ENCODE data around the gene TRMT61B. TPM values are rescaled to one million over a fixed set of nuclear protein-coding genes. Genes with fewer than 3 reads are reported as not detected.

Gene TRMT61B
- total RNA-seq, 1 donor = 14.5 TPM

- H3K4me3 ChIP-seq (ENCODE audit: low read depth, low read length) = no peak overlapping the region
- no peak for DNase-seq (ENCODE audit: low read depth)
- TF ChIP-seq CTCF (IDR thresholded peaks at IDR 0.05; ENCODE audit: insufficient read depth, low read length) = no peak
These were observed 35.4 kb upstream of the TRMT61B start for GRCh38 chr2:28905533-28905932.

GRCh38 chr2:28904802-28905457 lies 34.8 kb upstream of the TRMT61B start:
- H3K4me3 ChIP-seq (ENCODE audit: low read depth, low read length) = no peak overlapping the region
- DNase-seq (ENCODE audit: low read depth) = no peak
- TF ChIP-seq CTCF (IDR thresholded peaks at IDR 0.05; ENCODE audit: insufficient read depth, low read length) = no peak

DNA sequence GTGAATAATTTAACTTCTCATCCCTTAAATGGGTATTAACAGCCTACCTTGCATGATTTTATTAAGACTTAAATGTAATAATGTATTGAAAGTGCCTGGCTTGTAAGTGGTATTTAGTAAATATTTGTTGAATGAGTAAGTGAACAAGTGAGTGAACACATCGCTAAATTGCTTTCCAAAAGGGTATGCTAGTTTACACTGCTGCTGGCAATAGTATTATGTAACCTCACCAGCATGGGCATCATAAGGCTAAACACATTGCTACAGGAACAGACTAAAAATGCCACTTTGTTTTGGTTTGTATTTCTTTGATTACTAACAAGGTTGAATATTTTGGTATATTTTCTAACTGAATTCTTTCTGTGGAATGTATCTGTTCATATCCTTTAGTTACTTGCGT lies 34.2 kb upstream of the TRMT61B start:
- TF ChIP-seq CTCF (IDR thresholded peaks at IDR 0.05; ENCODE audit: insufficient read depth, low read length) = no peak
- no peak overlapping the region for H3K4me3 ChIP-seq (ENCODE audit: low read depth, low read length)
- peak; percentile 34 for DNase-seq (ENCODE audit: low read depth)

DNA sequence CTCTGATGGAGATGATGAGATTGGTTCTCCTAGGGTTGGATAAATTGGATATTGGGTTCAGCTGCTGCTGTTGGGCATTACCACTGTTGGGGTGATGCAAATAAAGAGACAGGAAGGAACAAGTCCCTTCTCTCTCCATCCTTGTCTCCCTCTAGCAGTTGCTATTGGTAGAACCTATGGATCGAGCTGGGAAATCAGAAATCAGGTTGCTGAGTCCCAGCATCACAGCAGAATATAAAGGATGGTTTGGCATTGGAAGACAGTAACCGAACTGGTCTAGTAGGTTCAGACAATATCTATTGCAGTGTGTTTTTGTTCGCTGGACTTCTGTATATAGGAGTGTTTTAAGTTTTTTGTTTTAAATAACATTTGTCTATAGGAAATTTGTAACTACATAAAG lies 32.5 kb upstream of the TRMT61B start:
- H3K4me3 ChIP-seq (ENCODE audit: low read depth, low read length) = no peak overlapping the region
- TF ChIP-seq CTCF (IDR thresholded peaks at IDR 0.05; ENCODE audit: insufficient read depth, low read length) = no peak
- no peak for DNase-seq (ENCODE audit: low read depth)

- no peak for TF ChIP-seq CTCF (IDR thresholded peaks at IDR 0.05; ENCODE audit: insufficient read depth, low read length)
- H3K4me3 ChIP-seq (ENCODE audit: low read depth, low read length) = no peak overlapping the region
- no peak for DNase-seq (ENCODE audit: low read depth)
These were observed 31.7 kb upstream of the TRMT61B start for GRCh38 chr2:28901841-28902240.

- TF ChIP-seq CTCF (IDR thresholded peaks at IDR 0.05; ENCODE audit: insufficient read depth, low read length) = no peak
- no peak overlapping the region for H3K4me3 ChIP-seq (ENCODE audit: low read depth, low read length)
- DNase-seq (ENCODE audit: low read depth) = no peak
These were observed 31.1 kb upstream of the TRMT61B start for GRCh38 chr2:28901202-28901601.

DNA sequence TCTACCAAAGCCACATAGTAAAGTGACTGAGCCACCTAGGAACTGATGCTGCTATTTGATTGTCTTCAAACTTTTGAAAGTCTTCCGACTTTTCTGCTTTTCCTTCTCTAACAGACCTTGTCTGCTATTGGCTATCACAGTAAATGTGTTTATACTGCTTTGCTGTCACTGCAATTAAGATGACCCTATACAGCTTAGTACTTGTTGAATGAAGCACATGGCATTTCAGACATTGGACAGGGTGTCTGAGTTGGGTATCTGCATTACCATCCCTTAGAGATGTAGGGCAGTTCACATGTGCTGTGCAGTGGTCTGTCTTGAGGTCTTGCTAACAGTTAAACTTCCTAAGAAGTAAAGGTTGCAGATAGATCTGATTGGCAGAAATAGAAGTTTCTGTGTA lies 27.9 kb upstream of the TRMT61B start:
- TF ChIP-seq CTCF (IDR thresholded peaks at IDR 0.05; ENCODE audit: insufficient read depth, low read length) = no peak
- H3K4me3 ChIP-seq (ENCODE audit: low read depth, low read length) = no peak overlapping the region
- DNase-seq (ENCODE audit: low read depth) = no peak

All from fibroblast of the aortic adventitia (primary cell).